ENCODE results near the gene SEC23A.
"Not testable (repeated sequence)": the region's sequence is repeated elsewhere in the genome, so short reads cannot be mapped to it uniquely, and the experiment has no call there.

SEC23A gene

GRCh38 chr14:39034481-39035296, 68.3 kb downstream of the SEC23A start:
- in situ Hi-C loops (cut with HindIII; ENCODE audit: low sequenced_read_pairs): no loop called here

DNA sequence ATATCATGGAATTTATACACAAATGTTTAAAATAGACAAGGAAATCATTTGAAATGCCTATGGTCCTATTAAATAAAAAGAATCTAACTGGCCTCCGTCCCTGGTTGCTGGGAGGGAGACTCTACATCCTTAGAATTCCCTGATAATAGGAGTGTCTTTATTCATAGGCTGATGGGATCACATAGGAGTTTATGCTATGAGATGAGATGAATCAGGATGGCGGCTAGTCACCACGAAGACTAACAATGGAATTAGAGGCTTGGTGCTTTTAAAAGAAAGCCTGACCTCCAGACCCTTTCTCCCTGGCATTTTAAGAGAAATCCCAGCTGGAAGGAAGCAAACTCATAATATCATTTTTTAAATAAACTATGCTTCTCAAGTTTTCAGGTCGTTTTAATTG, 69.7 kb downstream of the SEC23A start:
- in situ Hi-C loops (cut with HindIII; ENCODE audit: low sequenced_read_pairs): no loop called here

- in situ Hi-C loops (cut with HindIII; ENCODE audit: low sequenced_read_pairs): no loop called here
These were observed 72.8 kb downstream of the SEC23A start for GRCh38 chr14:39030209-39030608.

DNA sequence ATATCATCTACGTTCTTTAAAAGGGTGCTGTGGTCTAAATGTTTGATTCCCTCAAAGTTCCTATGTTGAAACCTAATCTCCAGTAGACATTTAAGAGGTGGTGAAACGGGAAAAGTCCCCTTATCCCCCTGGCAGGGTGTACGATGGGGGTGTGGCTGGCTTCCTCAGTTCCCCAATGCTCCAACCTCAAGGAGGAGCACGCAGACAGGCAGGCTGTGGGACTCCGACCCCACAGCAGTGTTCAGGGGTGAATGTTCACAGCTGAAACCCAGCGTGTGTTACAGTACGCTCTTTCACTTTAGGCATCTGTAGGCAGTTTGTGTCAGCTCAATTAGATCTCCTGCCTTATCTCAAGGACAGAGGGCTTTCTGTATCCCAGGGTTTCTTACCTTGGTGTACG, 73.2 kb downstream of the SEC23A start:
- in situ Hi-C loops (cut with HindIII; ENCODE audit: low sequenced_read_pairs): no loop called here

DNA sequence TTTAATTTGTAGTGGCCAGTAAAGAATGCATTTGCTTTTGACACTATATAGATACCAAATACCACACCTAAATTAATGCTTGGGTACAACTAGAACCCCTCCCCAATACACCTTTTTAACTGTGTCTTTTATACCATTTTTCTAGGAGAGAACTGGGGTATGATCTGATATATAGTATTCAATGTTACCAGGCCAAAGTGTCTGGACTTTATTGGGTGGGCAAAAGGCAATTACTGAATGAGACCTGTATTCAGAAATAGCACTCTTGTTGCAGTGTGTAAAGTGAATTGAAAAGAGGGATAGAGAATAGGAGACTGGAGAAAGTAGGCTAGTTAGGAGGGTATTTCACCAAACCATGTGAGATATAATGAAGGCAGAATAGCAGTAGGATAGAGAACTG, 74.4 kb downstream of the SEC23A start:
- in situ Hi-C loops (cut with HindIII; ENCODE audit: low sequenced_read_pairs): no loop called here

- in situ Hi-C loops (cut with HindIII; ENCODE audit: low sequenced_read_pairs): no loop called here
These were observed 77.0 kb downstream of the SEC23A start for GRCh38 chr14:39025810-39026627.

GRCh38 chr14:39025250-39025809, 77.7 kb downstream of the SEC23A start:
- in situ Hi-C loops (cut with HindIII; ENCODE audit: low sequenced_read_pairs): no loop called here

- in situ Hi-C loops (cut with HindIII; ENCODE audit: low sequenced_read_pairs): no loop called here
These were observed 78.8 kb downstream of the SEC23A start for GRCh38 chr14:39023939-39024871.

DNA sequence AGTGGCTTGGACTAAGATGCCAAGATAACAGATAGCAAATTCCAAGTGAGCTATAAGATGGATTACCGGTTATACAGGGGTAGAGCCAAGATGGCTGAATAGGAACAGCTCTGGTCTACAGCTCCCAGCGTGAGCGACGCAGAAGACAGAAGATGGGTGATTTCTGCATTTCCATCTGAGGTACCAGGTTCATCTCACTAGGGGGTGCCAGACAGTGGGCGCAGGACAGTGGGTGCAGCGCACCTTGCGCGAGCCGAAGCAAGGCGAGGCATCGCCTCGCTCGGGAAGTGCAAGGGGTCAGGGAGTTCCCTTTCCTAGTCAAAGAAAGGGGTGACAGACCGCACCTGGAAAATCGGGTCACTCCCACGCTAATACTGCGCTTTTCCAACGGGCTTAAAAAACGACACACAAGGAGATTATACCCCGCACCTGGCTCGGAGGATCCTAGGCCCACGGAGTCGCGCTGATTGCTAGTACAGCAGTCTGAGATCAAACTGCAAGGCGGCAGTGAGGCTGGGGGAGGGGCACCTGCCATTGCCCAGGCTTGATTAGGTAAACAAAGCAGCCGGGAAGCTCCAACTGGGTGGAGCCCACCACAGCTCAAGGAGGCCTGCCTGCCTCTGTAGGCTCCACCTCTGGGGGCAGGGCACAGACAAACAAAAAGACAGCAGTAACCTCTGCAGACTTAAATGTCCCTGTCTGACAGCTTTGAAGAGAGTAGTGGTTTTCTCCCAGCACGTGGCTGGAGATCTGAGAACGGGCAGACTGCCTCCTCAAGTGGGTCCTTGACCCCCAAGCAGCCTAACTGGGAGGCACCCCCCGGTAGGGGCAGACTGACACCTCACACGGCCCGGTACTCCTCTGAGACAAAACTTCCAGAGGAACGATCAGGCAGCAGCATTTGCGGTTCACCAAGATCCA, 85.7 kb downstream of the SEC23A start:
- in situ Hi-C loops (cut with HindIII; ENCODE audit: low sequenced_read_pairs): not testable (repeated sequence)

- in situ Hi-C loops (cut with HindIII; ENCODE audit: low sequenced_read_pairs): no loop called here
These were observed 86.3 kb downstream of the SEC23A start for GRCh38 chr14:39016733-39017095.

GRCh38 chr14:39015964-39016577, 87.0 kb downstream of the SEC23A start:
- in situ Hi-C loops (cut with HindIII; ENCODE audit: low sequenced_read_pairs): no loop called here

DNA sequence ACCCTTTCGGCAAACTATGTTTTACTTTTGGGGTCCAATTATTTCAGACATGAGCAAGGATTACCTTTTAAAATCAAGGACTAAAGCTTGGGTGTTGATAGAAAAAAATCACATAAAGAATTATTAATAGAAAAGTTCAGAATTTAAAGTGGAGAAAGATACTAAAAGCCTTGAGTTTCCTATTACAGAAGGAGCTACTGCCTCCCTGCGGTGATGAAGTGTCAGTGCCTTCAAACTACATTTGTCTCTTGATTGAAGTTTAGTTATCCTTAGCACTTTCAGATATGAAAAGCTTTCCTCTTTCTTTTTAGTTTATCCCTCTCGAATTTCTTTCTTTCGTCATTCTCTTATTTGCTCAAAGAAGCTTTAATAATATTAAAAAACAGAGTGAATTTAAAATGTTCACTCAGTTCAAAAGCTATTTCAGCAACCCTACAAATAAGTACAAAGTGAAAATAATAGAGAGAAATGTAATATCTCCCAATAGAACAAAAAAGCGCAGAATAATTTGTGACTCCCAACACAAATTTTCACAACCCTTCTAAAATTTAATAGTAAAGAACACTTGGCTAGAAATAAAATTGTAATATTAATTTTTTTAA, 87.6 kb downstream of the SEC23A start:
- in situ Hi-C loops (cut with HindIII; ENCODE audit: low sequenced_read_pairs): no loop called here

DNA sequence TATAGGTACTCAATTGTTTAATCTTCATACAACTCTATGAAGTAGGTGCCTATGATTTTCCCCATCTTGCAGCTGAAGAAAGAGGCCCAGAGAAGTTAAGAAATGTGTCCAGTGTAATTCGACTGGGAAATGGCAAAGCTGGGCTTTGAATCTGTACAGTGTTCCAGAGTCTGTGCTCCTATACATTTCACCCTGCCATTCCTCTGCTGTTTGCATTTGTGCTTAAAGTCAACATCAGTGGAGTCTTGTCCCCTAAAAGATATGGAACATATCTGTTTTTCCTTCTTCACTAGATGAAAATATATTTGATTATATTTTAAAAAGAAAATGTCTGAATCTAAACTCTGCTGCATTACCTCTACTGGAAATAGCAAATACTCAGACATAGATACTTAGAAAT, 88.6 kb downstream of the SEC23A start:
- in situ Hi-C loops (cut with HindIII; ENCODE audit: low sequenced_read_pairs): no loop called here

DNA sequence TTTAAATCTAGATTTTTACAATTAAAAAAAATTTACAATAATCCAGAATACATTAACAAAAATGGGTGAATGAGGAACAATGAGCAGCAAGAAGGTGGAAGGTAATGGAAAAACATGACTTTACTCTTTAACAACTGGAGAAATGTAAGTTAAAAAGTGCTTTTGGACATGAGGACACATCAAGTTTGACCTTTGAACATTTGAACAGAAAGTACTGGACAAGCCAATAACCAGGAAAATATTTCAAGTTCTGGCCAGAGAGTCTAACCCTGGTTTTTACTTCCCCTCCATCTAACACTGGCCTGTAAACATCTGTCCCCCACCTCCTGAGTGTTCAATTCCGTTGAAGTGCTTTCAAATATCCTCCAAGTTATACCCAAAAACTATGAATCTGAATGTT, 94.1 kb downstream of the SEC23A start:
- in situ Hi-C loops (cut with HindIII; ENCODE audit: low sequenced_read_pairs): not testable (repeated sequence)

- in situ Hi-C loops (cut with HindIII; ENCODE audit: low sequenced_read_pairs): no loop called here
These were observed 96.2 kb downstream of the SEC23A start for GRCh38 chr14:39006721-39007410.

GRCh38 chr14:39005044-39005880, 97.8 kb downstream of the SEC23A start:
- in situ Hi-C loops (cut with HindIII; ENCODE audit: low sequenced_read_pairs): no loop called here

GRCh38 chr14:38999949-39000348, 103.1 kb downstream of the SEC23A start:
- in situ Hi-C loops (cut with HindIII; ENCODE audit: low sequenced_read_pairs): no loop called here
